Trophoblast cell (in vitro differentiated cells and primary cell): ENCODE measurements around the gene DENND6A.

Experiments
- DNase-seq, 2 donors: peaks; one replicate each; pipeline ENCODE4 v3.0.0-alpha.2; 2016
- H2AFZ ChIP-seq: 2 replicates; pipeline ENCODE4 v1.6.1; 2013; ENCODE audit warnings: low read length, moderate library complexity, mild to moderate bottlenecking; ENCODE audit not compliant: insufficient read depth, poor library complexity
- H2AK5ac ChIP-seq: 2 replicates; pipeline ENCODE4 v1.6.1; 2013; ENCODE audit warnings: mild to moderate bottlenecking, low read length
- H2BK120ac ChIP-seq: 2 replicates; pipeline ENCODE4 v1.6.1; 2013; ENCODE audit warnings: low read length, mild to moderate bottlenecking, moderate library complexity; ENCODE audit not compliant: insufficient read depth, poor library complexity
- H2BK12ac ChIP-seq: 2 replicates; pipeline ENCODE4 v1.6.1; 2013; ENCODE audit warnings: mild to moderate bottlenecking, low read length, moderate library complexity
- H2BK5ac ChIP-seq: 2 replicates; pipeline ENCODE4 v1.6.1; 2013; ENCODE audit warnings: low read length, low read depth, moderate library complexity, mild to moderate bottlenecking; ENCODE audit not compliant: poor library complexity
- H3K14ac ChIP-seq: 2 replicates; pipeline ENCODE4 v1.6.1; 2013; ENCODE audit warnings: mild to moderate bottlenecking, low read length
- H3K18ac ChIP-seq: 2 replicates; pipeline ENCODE4 v1.6.1; 2013; ENCODE audit warnings: mild to moderate bottlenecking, low read length
- H3K23ac ChIP-seq: 2 replicates; pipeline ENCODE4 v1.6.1; 2013; ENCODE audit warnings: low read length
- H3K27ac ChIP-seq: 2 replicates; pipeline ENCODE4 v1.5.1; 2013; ENCODE audit warnings: low read depth, mild to moderate bottlenecking, inconsistent platforms, low read length, moderate library complexity
- H3K27me3 ChIP-seq: 2 replicates; pipeline ENCODE4 v1.6.1; 2013; ENCODE audit warnings: inconsistent platforms, mild to moderate bottlenecking, low read length, moderate library complexity; ENCODE audit not compliant: insufficient read depth
- H3K36me3 ChIP-seq, 2 experiments: 1 replicate in 1 of 2; 2 replicates in 1 of 2; pipeline ENCODE4 v1.6.1; 2013; ENCODE audit warnings: low read length in 2 of 2, mild to moderate bottlenecking in 2 of 2, moderate library complexity in 1 of 2; ENCODE audit not compliant: insufficient read depth in 2 of 2, control insufficient read depth in 1 of 2
- H3K4ac ChIP-seq: 2 replicates; pipeline ENCODE4 v1.6.1; 2013; ENCODE audit warnings: low read depth, mild to moderate bottlenecking, low read length, moderate library complexity
- H3K4me1 ChIP-seq, 2 experiments: 1 replicate in 1 of 2; 2 replicates in 1 of 2; pipeline ENCODE4 v1.6.1; 2013; ENCODE audit warnings: low read length in 2 of 2, mild to moderate bottlenecking in 2 of 2, moderate library complexity in 1 of 2; ENCODE audit not compliant: insufficient read depth in 2 of 2, control insufficient read depth in 1 of 2
- H3K4me2 ChIP-seq: 2 replicates; pipeline ENCODE4 v1.6.1; 2013; ENCODE audit warnings: inconsistent platforms, mild to moderate bottlenecking, low read length, moderate library complexity
- H3K4me3 ChIP-seq: 2 replicates; pipeline ENCODE4 v1.5.1; 2013; ENCODE audit warnings: mild to moderate bottlenecking, low read depth, low read length, inconsistent platforms
- H3K79me1 ChIP-seq: one replicate; pipeline ENCODE4 v1.6.1; 2013; ENCODE audit warnings: low read length
- H3K79me2 ChIP-seq: 2 replicates; pipeline ENCODE4 v1.6.1; 2013; ENCODE audit warnings: low read length, mild to moderate bottlenecking; ENCODE audit not compliant: control insufficient read depth, insufficient read depth, poor library complexity
- H3K9ac ChIP-seq: 2 replicates; pipeline ENCODE4 v1.6.1; 2013; ENCODE audit warnings: mild to moderate bottlenecking, low read length
- H3K9me3 ChIP-seq: 2 replicates; pipeline ENCODE4 v1.6.1; 2013; ENCODE audit warnings: low read depth, mild to moderate bottlenecking, control low read depth, inconsistent platforms, low read length; ENCODE audit not compliant: insufficient read depth
- H4K12ac ChIP-seq: 2 replicates; pipeline ENCODE4 v1.6.1; 2013; ENCODE audit warnings: low read depth, mild to moderate bottlenecking, low read length, moderate library complexity
- H4K8ac ChIP-seq: 2 replicates; pipeline ENCODE4 v1.6.1; 2013; ENCODE audit warnings: low read depth, mild to moderate bottlenecking, low read length, moderate library complexity
- H4K91ac ChIP-seq: one replicate; pipeline ENCODE4 v1.6.1; 2013; ENCODE audit warnings: low read depth, mild to moderate bottlenecking, low read length, moderate library complexity
- WGBS: extraction: QIAGEN DNeasy Blood & Tissue Kit; methylation state at CpG from one replicate; pipeline ENCODE4 v1.1.7; 2013; ENCODE audit warnings: missing lambda C conversion rate; ENCODE audit not compliant: insufficient read length, insufficient coverage; ENCODE audit errors: extremely low coverage; 5-methylcytosine and 5-hydroxymethylcytosine counted together

DENND6A gene

GRCh38 chr3:57673156-57673555, 19.7 kb downstream of the DENND6A start:
- Histone ChIP-seq H3K79me1 (no peaks in the 10 kb centered on the region), H3K4me1 (no peaks in the 10 kb centered on the region), H4K8ac (no peak overlapping the region), H4K12ac (no peak overlapping the region), H3K4ac (no peak overlapping the region), H3K79me2 (no peaks in the 10 kb centered on the region), H3K36me3 (peaks cover 0 to 2% of the 10 kb centered on the region in 2 experiments), H3K23ac (no peak overlapping the region), H3K4me2 (no peak overlapping the region), H2AFZ (no peak overlapping the region), H3K4me3 (no peak overlapping the region), H3K9ac (no peak overlapping the region), H3K9me3 (no peaks in the 10 kb centered on the region), H2AK5ac (no peak overlapping the region), H2BK120ac (no peak overlapping the region), H2BK12ac (no peak overlapping the region), H3K14ac (no peak overlapping the region), H2BK5ac (no peak overlapping the region), H3K27me3 (no peaks in the 10 kb centered on the region), H3K27ac (no peak overlapping the region), H4K91ac (no peak overlapping the region), H3K18ac (no peak overlapping the region)
- no peak for DNase-seq
- 100% methylated on average over 1 of the region's 4 CpGs for WGBS

- Histone ChIP-seq H3K4me2 (no peak overlapping the region), H3K9me3 (no peaks in the 10 kb centered on the region), H3K23ac (no peak overlapping the region), H3K27ac (no peak overlapping the region), H2BK5ac (no peak overlapping the region), H4K12ac (no peak overlapping the region), H3K9ac (no peak overlapping the region), H3K36me3 (peaks cover 0 to 2% of the 10 kb centered on the region in 2 experiments), H3K4ac (no peak overlapping the region), H3K4me1 (no peaks in the 10 kb centered on the region), H2BK120ac (no peak overlapping the region), H3K4me3 (no peak overlapping the region), H3K27me3 (no peaks in the 10 kb centered on the region), H2AFZ (no peak overlapping the region), H3K79me1 (no peaks in the 10 kb centered on the region), H2AK5ac (no peak overlapping the region), H3K14ac (no peak overlapping the region), H3K79me2 (no peaks in the 10 kb centered on the region), H4K8ac (no peak overlapping the region), H2BK12ac (no peak overlapping the region), H4K91ac (no peak overlapping the region), H3K18ac (no peak overlapping the region)
- no peak for DNase-seq
These were observed 22.3 kb downstream of the DENND6A start for GRCh38 chr3:57670543-57670942.

GRCh38 chr3:57661404-57661803, 31.5 kb downstream of the DENND6A start:
- peaks cover 6 to 8% of the 10 kb centered on the region in 2 experiments for H3K36me3 ChIP-seq
- H4K8ac ChIP-seq, result no peak overlapping the region
- H2AFZ ChIP-seq, result no peak overlapping the region
- H3K4me2 ChIP-seq, result no peak overlapping the region
- H3K79me1 ChIP-seq, result no peaks in the 10 kb centered on the region
- H3K4me1 ChIP-seq, result no peaks in the 10 kb centered on the region
- no peak overlapping the region for H2BK12ac ChIP-seq
- H3K27ac ChIP-seq, result no peak overlapping the region
- no peak overlapping the region for H4K12ac ChIP-seq
- H2BK120ac ChIP-seq, result no peak overlapping the region
- DNase-seq, result no peak
- no peak overlapping the region for H4K91ac ChIP-seq
- no peak overlapping the region for H3K4me3 ChIP-seq
- H2AK5ac ChIP-seq, result no peak overlapping the region
- H3K27me3 ChIP-seq, result no peaks in the 10 kb centered on the region
- no peak overlapping the region for H3K4ac ChIP-seq
- no peaks in the 10 kb centered on the region for H3K79me2 ChIP-seq
- no peak overlapping the region for H3K18ac ChIP-seq
- H3K14ac ChIP-seq, result no peak overlapping the region
- no peaks in the 10 kb centered on the region for H3K9me3 ChIP-seq
- no peak overlapping the region for H3K9ac ChIP-seq
- no peak overlapping the region for H3K23ac ChIP-seq
- no peak overlapping the region for H2BK5ac ChIP-seq

- no peak overlapping the region for H2BK5ac ChIP-seq
- H2BK120ac ChIP-seq, result no peak overlapping the region
- H3K9ac ChIP-seq, result no peak overlapping the region
- no peak overlapping the region for H3K18ac ChIP-seq
- H3K4me1 ChIP-seq, result no peaks in the 10 kb centered on the region
- H3K27ac ChIP-seq, result no peak overlapping the region
- H2AK5ac ChIP-seq, result no peak overlapping the region
- H3K14ac ChIP-seq, result no peak overlapping the region
- H3K9me3 ChIP-seq, result no peaks in the 10 kb centered on the region
- H3K27me3 ChIP-seq, result no peaks in the 10 kb centered on the region
- no peak overlapping the region for H2AFZ ChIP-seq
- peaks cover 6 to 8% of the 10 kb centered on the region in 2 experiments for H3K36me3 ChIP-seq
- no peak overlapping the region for H2BK12ac ChIP-seq
- no peaks in the 10 kb centered on the region for H3K79me1 ChIP-seq
- H3K79me2 ChIP-seq, result no peaks in the 10 kb centered on the region
- H4K91ac ChIP-seq, result no peak overlapping the region
- DNase-seq, result no peak
- no peak overlapping the region for H4K8ac ChIP-seq
- H4K12ac ChIP-seq, result no peak overlapping the region
- no peak overlapping the region for H3K23ac ChIP-seq
- no peak overlapping the region for H3K4ac ChIP-seq
- no CpG with 5 or more reads among the region's 4 CpGs for WGBS
- H3K4me2 ChIP-seq, result no peak overlapping the region
- no peak overlapping the region for H3K4me3 ChIP-seq
These were observed 33.0 kb downstream of the DENND6A start for GRCh38 chr3:57659806-57660439.
